HEK293T (cell line): Measurements from ENCODE around the gene RB1.

ENCODE experiments used
- BHLHE40 ChIP-seq: fragments of 450-650 bp; IDR thresholded peaks from 2 replicates; pipeline ENCODE4 v1.6.1; 2016; ENCODE audit warnings: mild to moderate bottlenecking, moderate library complexity, borderline replicate concordance
- ELF4 ChIP-seq: fragments of 450-650 bp; IDR thresholded peaks from 2 replicates; pipeline ENCODE4 v1.6.1; 2017; ENCODE audit warnings: antibody characterized with exemption
- FOXA1 ChIP-seq: fragments of 450-650 bp; IDR thresholded peaks from 2 replicates; pipeline ENCODE4 v1.6.1; 2016; ENCODE audit warnings: mild to moderate bottlenecking
- FOXM1 ChIP-seq: fragments of 450-650 bp; IDR thresholded peaks from 2 replicates; pipeline ENCODE4 v1.6.1; 2017; ENCODE audit warnings: mild to moderate bottlenecking, borderline replicate concordance
- NFRKB ChIP-seq: fragments of 450-650 bp; IDR thresholded peaks from 2 replicates; pipeline ENCODE4 v1.6.1; 2016; ENCODE audit warnings: mild to moderate bottlenecking, moderate library complexity
- SP1 ChIP-seq: fragments of 450-650 bp; IDR thresholded peaks from 2 replicates; pipeline ENCODE4 v1.6.1; 2017
- SUZ12 ChIP-seq: fragments of 450-650 bp; IDR thresholded peaks from 2 replicates; pipeline ENCODE4 v1.6.1; 2016; ENCODE audit warnings: mild to moderate bottlenecking
- TARDBP ChIP-seq: fragments of 450-650 bp; IDR thresholded peaks from 2 replicates; pipeline ENCODE4 v1.6.1; 2016
- ZNF384 ChIP-seq: fragments of 450-650 bp; IDR thresholded peaks from 2 replicates; pipeline ENCODE4 v1.6.1; 2016

GRCh38 chr13:48320399-48320790 lies 16.8 kb downstream of the RB1 start:
- no peak for TF ChIP-seq SP1
- TF ChIP-seq NFRKB, result no peak
- TF ChIP-seq BHLHE40, result no peak
- no peak for TF ChIP-seq TARDBP
- TF ChIP-seq ELF4, result no peak
- no peak for TF ChIP-seq FOXM1
- no peak for TF ChIP-seq SUZ12
- TF ChIP-seq ZNF384, result no peak
- no peak for TF ChIP-seq FOXA1
